ENCODE results near the gene PBX3.
A peak's percentile ranks its signal among the peaks of the same experiment; 100 is the strongest.

Gene PBX3

GRCh38 chr9:125747053-125747764 lies at the start of gene PBX3:
PBX3 (plus strand) TSS chr9:125747373.
- no peak for DNase-seq

- DNase-seq = no peak
Measured at GRCh38 chr9:125699870-125700269, 47.3 kb upstream of the PBX3 start.

GRCh38 chr9:125700791-125701190 lies 46.4 kb upstream of the PBX3 start:
- DNase-seq = no peak

GRCh38 chr9:125701351-125701750 lies 45.8 kb upstream of the PBX3 start:
- no peak for DNase-seq

GRCh38 chr9:125703662-125704061 lies 43.5 kb upstream of the PBX3 start:
- no peak for DNase-seq

GRCh38 chr9:125705893-125706292 lies 41.3 kb upstream of the PBX3 start:
- DNase-seq = no peak

- peak; percentile 93 for DNase-seq
Measured at GRCh38 chr9:125706651-125707471, 40.3 kb upstream of the PBX3 start, which contains the start of gene MAPKAP1. MAPKAP1 (minus strand) TSS chr9:125707208; CDS start chr9:125672574, 34,634 bp downstream.

- DNase-seq = no peak
Measured at GRCh38 chr9:125707472-125707804, 39.7 kb upstream of the PBX3 start.

- no peak for DNase-seq
Measured at GRCh38 chr9:125726456-125727132, 20.6 kb upstream of the PBX3 start.

- no peak for DNase-seq
Measured at GRCh38 chr9:125730168-125730567, 17.0 kb upstream of the PBX3 start.

GRCh38 chr9:125732562-125732961 lies 14.6 kb upstream of the PBX3 start:
- DNase-seq = no peak

GRCh38 chr9:125739436-125739835 lies 7.7 kb upstream of the PBX3 start:
- no peak for DNase-seq

GRCh38 chr9:125742657-125743056 lies 4.5 kb upstream of the PBX3 start:
- no peak for DNase-seq

GRCh38 chr9:125743682-125744428 lies 3.3 kb upstream of the PBX3 start:
- DNase-seq = no peak

- no peak for DNase-seq
Measured at GRCh38 chr9:125744616-125745015, 2.6 kb upstream of the PBX3 start.

GRCh38 chr9:125745018-125745417 lies 2.2 kb upstream of the PBX3 start:
- DNase-seq = no peak

GRCh38 chr9:125745682-125746016 lies 1.5 kb upstream of the PBX3 start:
- no peak for DNase-seq

GRCh38 chr9:125746017-125746773 lies 978 bp upstream of the PBX3 start:
- peak; percentile 89 for DNase-seq

- no peak for DNase-seq
Measured at GRCh38 chr9:125746774-125747052, 460 bp upstream of the PBX3 start.

- no peak for DNase-seq
Measured at GRCh38 chr9:125747765-125748445, 732 bp downstream of the PBX3 start.

- DNase-seq = no peak
Measured at GRCh38 chr9:125748446-125749099, 1.4 kb downstream of the PBX3 start.

Measured in NCI-H1048 (cell line).